K562 (cell line): ENCODE measurements around the gene MATCAP1.

Experiments
- ARHGAP35 ChIP-seq: fragments of 450-650 bp; IDR thresholded peaks from 2 replicates; pipeline ENCODE4 v1.6.1; 2018; ENCODE audit not compliant: partially characterized antibody
- KLF16 ChIP-seq: IDR thresholded peaks from 2 replicates; pipeline ENCODE4 v1.6.1; 2016; ENCODE audit warnings: antibody characterized with exemption
- ZNF3 ChIP-seq: fragments of 250-450 bp; sonication (Bioruptor Pico); IDR thresholded peaks from 2 replicates; pipeline ENCODE4 v1.5.0; 2021; ENCODE audit warnings: mild to moderate bottlenecking, moderate library complexity
- TF ChIP-seq, protein P1 (sequence below), 2 experiments: fragments of 450-650 bp in 1 of 2; sonication (generic) in 1 of 2; formaldehyde crosslinking in 1 of 2; IDR thresholded peaks in 1 of 2; conservative IDR thresholded peaks in 1 of 2; 2 replicates each; pipeline versions ENCODE4 v1.6.1 to v1.8.1; 2016 to 2023; ENCODE audit warnings: mild to moderate bottlenecking in 2 of 2, moderate library complexity in 2 of 2, inconsistent platforms in 1 of 2, missing genetic modification reagents in 1 of 2

DNA sequence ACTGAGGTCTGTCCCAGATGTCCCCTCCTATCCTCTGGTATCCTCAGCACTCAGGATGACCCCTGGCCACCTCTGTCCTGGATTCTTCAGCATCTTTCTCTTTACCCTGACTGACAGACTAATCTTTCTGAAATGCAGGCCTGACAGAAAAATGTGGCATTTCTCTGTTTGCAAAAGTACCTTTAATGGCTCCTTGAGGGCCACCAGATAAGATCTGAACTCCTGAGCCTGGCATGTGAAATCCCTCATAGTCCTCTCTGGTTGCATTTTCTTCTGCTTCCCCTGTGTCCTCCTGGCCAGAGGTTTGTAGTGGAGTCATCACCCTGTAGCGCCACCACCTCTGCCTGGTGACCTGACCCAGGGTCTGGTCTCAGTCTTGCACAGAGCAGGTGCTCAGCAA is 13.1 kb upstream of the MATCAP1 start:
- TF ChIP-seq, protein P1, sequence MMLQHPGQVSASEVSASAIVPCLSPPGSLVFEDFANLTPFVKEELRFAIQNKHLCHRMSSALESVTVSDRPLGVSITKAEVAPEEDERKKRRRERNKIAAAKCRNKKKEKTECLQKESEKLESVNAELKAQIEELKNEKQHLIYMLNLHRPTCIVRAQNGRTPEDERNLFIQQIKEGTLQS (IDR thresholded peaks at IDR 0.05) = no peak
- TF ChIP-seq, protein P1 (CRISPR knock-in tag; conservative IDR thresholded peaks at IDR 0.05) = no peak
- TF ChIP-seq ARHGAP35 (no peak), ZNF3 (CRISPR knock-in tag) (no peak), KLF16 (no peak)
